Upper lobe of left lung (tissue), 4 donors: ENCODE data around the gene C1S.

Source experiments
- CTCF ChIP-seq, 6 experiments: fragments of 450-650 bp in 4 of 6; fragments of 200-600 bp in 2 of 6; sonication (generic) in 2 of 6; IDR thresholded peaks; one replicate each; pipeline ENCODE4 v1.5.1; 2016 to 2019; ENCODE audit warnings: antibody characterized with exemption in 6 of 6
- POLR2A ChIP-seq, 4 donors: fragments of 450-650 bp; IDR thresholded peaks; one replicate each; pipeline ENCODE4 v1.5.1; 2016 to 2017; ENCODE audit warnings: antibody characterized with exemption in 4 of 4, mild to moderate bottlenecking in 2 of 4

- TF ChIP-seq CTCF (IDR thresholded peaks at IDR 0.05) = no peak
- no peak for TF ChIP-seq POLR2A (IDR thresholded peaks at IDR 0.05)
These were observed 48.4 kb upstream of the C1S start for GRCh38 chr12:7012024-7012607.
